ENCODE results near the gene ZNF723. TPM values are rescaled to one million over a fixed set of nuclear protein-coding genes. Genes with fewer than 3 reads are reported as not detected.
"Not testable (repeated sequence)": the region's sequence is repeated elsewhere in the genome, so short reads cannot be mapped to it uniquely, and the experiment has no call there.

Gene ZNF723
- total RNA-seq = not detected

DNA sequence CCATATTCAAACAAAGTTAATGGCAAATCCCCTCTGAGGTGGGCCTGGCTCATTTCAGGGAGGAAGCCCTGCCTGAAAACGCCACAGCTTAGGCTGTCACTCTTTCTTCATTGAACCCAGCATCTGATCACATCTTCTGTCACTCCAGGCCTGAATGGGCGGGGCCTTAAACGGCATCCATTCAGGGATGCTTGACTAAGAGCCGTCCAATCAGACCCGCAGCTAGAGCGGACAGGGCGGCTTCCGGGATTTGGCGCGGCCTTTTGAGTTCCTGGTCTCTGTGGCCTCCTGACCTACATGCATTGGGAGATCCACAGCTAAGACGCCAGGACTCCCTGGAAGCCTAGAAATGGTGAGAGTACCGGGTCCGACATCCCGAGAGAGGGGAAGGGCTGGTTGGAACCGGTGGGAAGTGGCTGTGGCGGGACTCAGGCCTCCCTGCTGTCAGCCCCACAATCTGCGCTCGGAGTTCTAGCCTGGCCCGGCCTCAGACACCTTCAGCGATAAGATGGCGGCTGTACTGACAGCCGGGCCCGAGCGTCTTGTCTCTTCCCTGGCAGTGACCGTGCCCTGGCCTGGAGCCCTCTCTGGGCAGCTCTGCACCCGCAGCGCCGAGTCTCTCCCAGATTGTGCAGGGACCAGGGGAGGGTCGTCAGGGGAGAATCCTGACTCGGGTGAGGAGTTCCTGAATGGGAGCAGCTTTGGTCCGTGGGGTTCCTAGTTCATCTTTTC is at the start of gene ZNF723:
Gene ZNF723 (plus strand): TSS at position 261 of the 732 bp plus-strand sequence. CDS start 89 bp downstream, at position 350.
- POLR2A ChIA-PET = no interaction called here
- CTCF ChIA-PET = no interaction called here

DNA sequence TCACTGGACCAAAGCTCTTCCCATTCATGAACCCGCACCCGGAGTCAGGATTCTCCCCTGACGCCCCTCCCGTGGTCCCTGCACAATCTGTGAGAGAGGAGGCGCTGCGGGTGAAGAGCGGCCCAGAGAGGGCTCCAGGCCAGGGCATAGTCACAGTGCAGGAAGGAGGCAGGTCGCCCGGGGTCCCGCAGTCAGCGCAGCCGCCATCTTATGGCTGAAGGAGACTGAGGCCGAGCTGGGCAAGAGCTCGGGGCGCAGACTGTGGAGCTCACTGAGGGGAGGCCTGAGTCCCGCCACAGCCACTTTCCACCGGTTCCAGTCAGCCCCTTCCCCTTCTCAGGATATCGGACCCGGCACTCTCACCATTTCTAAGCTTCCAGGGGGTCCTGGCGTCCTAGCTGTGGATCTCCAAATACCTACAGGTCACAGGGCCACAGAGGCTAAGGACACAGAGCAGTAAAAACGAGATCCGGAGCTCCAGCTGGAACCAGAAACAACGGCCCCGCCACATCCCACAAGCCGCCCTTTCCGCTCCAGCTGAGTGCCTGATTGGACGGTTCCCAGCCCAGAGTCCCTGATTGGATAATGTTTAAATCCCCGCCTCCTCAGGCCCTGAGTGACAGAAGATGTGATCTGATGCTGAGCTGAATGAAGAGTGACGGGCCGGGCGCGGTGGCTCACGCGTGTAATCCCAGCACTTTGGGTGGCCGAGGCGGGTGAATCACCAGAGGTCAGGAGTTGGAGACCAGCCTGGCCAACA is 48.3 kb upstream of the ZNF723 start, which contains the start of gene ZNF99:
Gene ZNF99 (minus strand): TSS at position 501 of the 760 bp plus-strand sequence. CDS start 135 bp downstream, at position 366.
- CTCF ChIA-PET = no interaction called here
- POLR2A ChIA-PET = no interaction called here

DNA sequence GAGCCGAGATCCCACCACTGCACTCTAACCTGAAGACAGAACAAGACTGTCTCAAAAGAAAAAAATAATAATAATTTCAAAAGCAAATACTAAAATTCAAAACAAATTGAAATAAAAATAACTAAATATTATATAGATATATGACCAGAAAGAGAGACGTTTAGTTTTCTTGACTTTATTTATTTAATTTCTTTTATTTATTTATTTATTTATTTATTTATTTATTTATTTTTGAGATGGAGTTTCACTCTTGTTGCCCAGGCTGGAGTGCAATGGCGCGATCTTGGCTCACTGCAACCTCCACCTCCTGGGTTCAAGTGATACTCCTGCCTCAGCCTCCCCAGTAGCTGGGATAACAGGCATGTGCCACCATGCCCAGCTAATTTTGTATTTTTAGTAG is 39.2 kb upstream of the ZNF723 start:
- POLR2A ChIA-PET, CTCF ChIA-PET: not testable (repeated sequence)

DNA sequence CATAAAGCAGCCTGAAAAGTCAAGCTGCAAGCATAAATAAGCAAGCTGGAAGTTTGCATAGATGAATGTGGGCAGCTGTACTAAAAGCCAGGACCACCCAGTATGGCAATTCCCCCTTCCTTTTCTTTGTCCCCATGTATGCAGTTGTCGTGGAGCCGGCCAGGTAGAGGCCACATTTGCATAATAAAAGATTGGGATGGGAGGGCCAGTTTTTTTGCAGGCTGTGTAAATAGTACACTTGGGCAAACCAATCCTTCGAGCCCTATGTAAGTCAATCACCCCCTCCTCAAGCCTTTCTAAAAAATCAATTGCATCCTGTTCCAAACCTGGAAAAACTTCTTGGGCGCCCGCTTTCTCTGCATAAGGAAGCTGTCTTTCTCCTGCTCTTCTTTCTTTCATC is 35.1 kb upstream of the ZNF723 start:
- CTCF ChIA-PET = no interaction called here
- POLR2A ChIA-PET = no interaction called here

DNA sequence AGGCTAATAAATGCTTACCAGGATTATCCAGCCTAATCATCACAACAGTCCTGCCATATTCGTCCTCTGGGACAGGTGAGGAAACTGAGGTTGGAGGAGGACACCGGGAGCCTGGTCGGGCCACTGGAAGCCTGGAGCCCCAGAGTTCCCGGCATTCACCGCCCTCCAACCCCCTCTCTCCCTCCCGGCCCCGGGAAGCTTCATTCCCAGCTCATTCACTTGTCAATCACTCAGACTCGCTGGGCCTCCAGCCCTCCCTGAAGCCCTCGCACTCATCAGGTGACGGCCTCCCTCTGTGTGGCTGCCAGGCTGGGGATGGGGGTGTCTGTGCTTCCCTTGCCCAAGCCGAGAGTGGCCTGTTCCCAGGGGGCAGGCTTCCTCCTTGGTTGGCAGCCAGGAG is 25.7 kb upstream of the ZNF723 start:
- ChIA-PET POLR2A (no interaction called here), CTCF (no interaction called here)

DNA sequence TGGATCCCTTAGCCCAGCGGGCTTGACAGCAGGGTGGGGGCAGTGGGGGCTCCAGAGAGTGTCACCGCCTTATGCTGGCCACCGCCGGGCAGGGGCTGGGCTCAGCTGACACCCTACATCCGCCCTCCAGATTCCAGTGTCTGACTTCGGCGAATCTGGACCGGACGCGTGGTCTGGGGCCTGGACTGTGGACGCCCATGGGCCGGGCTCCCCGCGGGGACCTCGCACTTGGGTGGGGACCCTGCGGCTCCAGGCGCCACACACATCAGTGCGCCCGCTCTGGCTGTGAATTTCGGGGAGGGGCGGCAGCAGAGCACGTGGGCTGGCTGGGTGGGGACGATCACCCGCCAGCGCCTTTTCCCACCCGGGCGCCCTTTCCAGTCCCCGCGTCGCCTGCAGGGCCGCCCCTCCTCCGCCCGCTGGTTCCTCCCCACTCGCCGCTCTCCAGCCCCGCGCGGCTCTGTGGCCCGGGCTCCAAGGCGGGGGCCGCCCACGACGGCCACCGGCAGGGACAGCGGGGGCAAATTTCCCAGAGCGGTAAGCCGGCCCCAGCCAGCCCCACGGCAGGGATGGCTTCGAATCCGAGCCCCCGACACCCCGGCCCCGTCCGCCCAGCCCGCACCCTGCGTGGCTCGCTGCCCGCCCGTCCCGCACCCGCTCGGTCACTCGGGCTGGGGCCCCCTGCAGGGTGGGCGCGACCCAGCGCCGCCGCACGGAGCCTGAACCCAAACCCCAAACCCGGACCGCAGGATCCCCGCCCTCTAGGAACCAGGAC is 24.8 kb upstream of the ZNF723 start:
- CTCF ChIA-PET = no interaction called here
- POLR2A ChIA-PET = no interaction called here

DNA sequence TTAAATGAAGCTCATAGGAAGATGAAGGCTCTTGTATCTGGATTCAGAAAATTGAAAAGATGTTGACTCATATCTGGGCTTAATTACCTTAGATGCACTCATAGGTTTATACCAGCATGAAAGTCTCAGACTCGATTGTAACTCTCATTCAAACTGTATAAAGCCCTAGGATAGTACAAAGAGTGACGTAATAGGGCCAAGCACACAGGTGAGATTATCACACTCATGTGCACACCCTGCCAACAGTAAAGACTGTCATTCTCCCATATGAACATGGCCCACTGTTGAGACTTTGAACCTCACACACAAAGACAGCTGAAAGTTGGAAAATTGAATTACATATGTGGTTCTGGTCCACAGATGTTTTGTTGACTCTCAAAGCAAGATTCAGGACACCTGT is 18.0 kb upstream of the ZNF723 start:
- POLR2A ChIA-PET = no interaction called here
- CTCF ChIA-PET = no interaction called here

DNA sequence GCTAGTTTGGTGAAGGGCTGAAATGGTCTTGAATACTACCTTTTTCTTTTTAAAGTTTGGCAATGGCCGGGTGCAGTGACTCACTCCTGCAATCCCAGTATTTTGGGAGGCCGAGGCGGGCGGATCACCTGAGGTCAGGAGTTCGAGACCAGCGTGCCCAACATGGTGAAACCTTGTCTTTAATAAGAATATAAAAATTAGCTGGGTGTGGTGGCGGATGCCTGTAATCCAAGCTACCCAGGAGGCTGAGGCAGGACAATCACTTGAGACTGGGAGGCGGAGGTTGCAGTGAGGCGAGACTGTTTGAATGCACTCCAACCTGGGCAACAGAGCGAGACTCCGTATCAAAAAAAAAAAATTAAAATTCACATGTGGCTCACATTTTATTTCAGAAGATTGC is 880 bp upstream of the ZNF723 start:
- ChIA-PET CTCF (no interaction called here), POLR2A (no interaction called here)

DNA sequence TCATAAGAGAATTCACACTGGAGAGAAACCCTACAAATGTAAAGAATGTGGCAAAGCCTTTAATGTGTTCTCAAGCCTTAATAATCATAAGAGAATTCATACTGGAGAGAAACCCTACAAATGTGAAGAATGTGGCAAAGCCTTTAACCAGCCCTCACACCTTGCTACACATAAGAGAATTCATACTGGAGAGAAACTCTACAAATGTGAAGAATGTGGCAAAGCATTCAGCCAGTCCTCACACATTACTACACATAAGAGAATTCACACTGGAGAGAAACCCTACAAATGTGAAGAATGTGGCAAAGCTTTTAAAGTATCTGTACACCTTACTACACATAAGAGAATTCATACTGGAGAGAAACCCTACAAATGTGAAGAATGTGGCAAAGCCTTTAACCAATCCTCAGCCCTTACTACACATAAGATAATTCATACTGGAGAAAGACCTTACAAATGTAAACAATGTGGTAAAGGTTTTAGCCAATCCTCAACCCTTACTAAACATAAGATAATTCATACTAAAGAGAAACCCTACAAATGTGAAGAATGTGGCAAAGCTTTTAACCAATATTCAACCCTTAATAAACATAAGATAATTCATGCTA is 25.7 kb downstream of the ZNF723 start:
- POLR2A ChIA-PET, CTCF ChIA-PET: not testable (repeated sequence)

DNA sequence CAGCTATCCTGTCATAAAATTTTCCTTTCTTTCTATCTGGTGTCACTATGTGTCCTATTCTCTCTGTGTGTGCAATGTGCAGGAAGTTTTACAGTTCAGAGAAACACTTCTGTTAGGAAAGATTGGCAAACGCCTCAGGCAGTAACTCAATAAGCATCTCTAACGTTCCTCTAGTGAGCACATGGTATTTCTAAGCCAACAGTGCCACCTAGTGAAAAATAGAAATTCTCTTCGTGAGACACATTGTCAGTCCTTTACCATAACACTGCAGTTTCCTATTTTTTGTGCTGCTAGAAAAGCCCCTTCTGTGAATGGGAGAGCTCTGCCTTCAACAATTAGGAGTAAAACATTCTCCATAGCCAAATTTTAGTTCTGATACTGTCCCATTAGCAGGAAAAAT is 50.7 kb downstream of the ZNF723 start:
- POLR2A ChIA-PET = no interaction called here
- CTCF ChIA-PET = no interaction called here

DNA sequence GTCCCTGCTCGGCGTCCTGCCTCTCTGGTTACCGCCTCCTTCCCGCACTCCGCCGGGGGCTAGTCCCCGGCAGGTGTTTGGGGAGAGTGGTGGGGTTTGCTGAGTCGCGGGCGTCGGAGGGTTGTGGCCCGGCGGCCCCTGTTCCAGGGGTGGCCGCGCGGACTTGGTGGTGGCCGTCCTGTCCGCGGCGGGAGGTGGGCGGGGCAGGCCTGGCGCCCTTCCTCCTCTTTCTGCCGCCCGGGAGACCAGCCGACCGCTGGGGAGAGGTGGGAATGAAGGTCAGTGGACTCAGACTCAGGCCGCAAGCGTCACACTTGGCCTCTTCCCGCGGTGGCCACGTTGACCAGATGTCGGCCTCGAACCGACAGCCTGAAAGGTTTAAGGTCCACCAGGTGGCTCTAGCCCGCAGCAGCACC is 61.8 kb downstream of the ZNF723 start:
- POLR2A ChIA-PET = no interaction called here
- CTCF ChIA-PET = interaction anchor here (0.7 kb wide), 1 partner anchor 18 kb away, joined by 3 read pairs; no protein-coding TSS in a partner anchor

DNA sequence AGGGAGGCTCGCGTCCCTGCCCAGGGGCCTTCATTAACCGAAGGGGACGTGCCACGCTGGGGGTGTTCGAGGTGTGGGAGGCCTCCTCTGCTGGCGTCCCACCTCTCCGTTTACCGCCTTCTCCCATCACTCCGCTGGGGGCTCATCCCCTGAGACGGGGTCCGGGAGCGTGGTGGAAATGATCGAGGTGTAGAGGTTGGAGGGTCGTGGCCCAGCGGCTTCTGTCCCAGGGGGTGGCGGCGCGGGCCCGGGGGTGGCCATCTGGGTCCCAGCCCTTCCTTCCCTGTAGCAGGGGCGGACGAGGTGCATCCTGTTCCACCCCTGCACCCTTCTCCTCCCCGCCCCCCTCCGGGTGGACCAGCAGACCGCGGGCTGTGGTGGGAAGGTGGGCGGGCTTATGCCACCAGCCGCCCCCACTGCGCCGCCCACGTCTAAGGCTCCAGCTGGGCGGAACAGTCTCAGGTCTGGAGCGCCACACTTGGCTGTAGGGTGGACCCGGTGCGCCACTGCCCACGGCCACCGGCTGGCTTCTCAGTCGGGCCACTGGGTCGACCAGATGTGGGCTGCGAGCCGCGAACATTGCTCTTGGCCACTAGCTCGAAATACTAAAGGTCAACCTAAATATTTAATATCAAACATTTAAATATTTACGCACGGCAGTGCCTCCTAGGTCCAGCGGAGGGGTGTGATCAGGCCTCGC is 69.5 kb downstream of the ZNF723 start:
- ChIA-PET POLR2A (no interaction called here), CTCF (no interaction called here)

Other genes starting within 250 kb of the ZNF723 start
- gene ZNF492, start 198.0 kb upstream of the ZNF723 start, total RNA-seq = 1 to 10 TPM; 1.7 to 2.0 TPM
- not detected for gene ZNF99, start 48.1 kb upstream of the ZNF723 start, total RNA-seq
- gene ZNF728, start 170.9 kb downstream of the ZNF723 start, total RNA-seq = not detected

Data from activated CD8-positive, alpha-beta memory T cell treated with anti-CD3 and anti-CD28 coated beads for 36 hours (primary cell).